ENCODE measurements around the gene MST1R.
"Not testable (repeated sequence)": the region's sequence is repeated elsewhere in the genome, so short reads cannot be mapped to it uniquely, and the experiment has no call there.

MST1R gene

DNA sequence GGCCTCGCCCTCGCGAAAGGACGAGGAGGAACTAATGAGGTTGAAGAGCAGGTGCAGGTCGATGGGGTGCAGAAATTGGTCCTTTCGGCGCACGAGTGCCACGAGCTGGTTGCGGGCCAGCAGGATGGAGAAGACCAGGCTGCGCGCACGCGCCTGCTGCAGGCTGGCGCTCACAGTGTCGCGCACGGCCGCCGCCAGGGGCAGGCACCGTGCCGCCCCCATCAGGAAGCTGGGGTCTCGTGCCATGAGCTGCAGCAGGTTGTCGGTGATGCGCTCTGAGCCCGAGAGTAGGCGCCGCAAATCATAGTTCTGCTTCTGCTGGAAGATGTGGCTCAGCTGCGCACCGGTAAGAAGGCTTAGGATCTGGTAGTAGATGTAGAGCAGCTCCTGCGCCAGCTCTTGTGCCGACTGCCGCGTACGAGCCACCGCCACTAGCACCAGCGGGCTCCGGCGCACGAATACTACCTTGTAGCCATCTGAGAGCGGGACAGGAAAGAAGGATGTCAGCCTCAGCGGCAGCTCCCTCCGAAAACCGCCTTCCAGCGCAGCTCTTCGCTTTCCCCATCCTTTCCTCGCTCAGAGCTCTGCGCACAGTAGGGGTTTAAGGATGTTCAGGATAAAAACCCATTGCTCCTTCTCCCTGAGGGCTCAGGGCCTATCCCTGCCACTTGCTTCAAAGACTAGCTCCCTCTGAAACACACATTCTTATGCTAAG is 6.9 kb upstream of the MST1R start:
- DNase-seq: no peak

DNA sequence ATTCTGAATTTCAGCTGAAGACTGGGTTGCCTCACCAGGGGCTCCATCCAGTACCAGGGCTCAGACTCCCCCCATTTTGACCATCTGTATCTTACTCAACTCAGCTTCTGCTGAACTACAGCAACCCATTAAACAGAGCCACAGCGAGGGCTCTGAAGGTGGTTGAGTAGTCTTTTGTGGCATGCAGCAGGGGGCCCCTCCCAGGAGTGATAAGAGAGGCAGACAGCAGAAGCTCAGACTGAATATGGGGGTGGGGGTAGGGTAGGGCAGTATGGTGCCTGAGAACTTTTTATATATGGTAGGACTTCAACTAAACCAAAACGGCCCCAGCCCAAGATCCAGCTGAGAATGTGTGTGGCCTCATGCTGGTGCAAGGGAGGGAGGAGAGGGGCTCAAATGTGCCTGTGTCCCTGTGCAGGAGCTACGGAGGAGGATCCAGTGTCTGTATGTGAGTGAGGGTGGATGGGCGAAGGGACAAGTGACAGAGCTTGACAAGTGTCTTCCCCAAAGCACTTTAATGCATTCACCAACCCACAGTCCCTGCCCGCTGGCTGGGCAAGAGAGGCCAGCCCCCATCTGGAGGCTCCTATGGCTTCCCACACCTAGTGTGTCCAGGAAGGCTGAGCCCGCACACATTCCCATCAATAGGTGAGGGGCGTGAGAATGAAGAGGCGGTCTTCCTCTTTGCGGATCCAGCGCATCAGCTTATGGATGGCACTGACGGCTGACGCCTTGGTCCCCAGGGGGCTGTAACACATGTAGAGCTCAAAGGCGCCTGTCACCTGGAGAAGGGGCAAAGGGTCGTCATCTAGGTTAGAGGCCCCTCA is 4.9 kb upstream of the MST1R start:
- DNase-seq: no peak

DNA sequence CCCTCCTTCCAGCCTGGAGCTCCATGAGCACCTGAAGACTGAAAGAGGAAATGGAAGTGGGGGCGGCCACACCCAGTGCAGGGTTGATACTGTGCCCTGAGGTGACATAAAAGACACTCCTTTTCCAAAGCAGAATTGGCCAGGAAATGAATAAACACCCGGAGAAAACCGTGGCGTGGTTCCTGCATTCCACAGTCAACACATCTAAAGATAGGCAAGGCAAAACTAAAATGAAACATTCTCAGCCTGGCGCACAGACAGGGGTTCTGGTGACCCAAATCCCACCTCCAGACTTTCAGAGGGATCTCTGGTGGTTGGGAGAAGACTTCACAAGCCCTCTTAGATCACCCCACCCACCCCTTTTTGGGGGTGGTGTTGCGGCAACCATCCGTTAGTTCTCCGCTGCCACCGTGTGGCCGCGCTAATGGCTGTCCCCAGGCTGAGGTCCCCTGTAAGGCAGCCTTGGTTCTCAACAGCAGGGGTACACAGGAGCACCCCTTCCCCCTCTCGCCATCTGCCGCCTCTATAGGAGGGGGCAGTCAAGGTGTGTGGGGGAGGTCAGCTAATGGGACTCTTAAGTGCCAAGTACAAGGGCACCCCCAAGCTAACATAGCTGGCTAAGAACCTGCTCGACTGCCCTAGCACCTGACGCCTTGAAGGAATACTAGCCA is 2.5 kb upstream of the MST1R start:
- DNase-seq: no peak

DNA sequence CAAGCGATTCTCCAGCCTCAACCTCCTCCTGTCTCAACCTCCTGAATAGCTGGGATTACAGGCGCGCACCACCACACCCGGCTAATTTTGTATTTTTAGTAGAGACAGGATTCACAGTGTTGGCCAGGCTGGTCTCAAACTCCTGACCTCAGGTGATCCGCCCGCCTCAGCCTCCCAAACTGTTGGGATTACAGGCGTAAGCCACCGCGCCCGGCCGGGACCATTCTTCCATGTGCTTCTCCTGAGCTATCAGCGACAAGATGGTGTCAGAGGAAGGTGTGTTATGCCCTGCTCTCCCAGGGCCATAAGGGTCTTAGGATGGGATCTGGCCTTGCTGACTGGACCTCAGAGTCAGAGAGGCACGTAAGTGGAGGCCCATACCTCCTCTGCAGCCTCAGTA is 775 bp upstream of the MST1R start:
- not testable (repeated sequence) for DNase-seq

DNA sequence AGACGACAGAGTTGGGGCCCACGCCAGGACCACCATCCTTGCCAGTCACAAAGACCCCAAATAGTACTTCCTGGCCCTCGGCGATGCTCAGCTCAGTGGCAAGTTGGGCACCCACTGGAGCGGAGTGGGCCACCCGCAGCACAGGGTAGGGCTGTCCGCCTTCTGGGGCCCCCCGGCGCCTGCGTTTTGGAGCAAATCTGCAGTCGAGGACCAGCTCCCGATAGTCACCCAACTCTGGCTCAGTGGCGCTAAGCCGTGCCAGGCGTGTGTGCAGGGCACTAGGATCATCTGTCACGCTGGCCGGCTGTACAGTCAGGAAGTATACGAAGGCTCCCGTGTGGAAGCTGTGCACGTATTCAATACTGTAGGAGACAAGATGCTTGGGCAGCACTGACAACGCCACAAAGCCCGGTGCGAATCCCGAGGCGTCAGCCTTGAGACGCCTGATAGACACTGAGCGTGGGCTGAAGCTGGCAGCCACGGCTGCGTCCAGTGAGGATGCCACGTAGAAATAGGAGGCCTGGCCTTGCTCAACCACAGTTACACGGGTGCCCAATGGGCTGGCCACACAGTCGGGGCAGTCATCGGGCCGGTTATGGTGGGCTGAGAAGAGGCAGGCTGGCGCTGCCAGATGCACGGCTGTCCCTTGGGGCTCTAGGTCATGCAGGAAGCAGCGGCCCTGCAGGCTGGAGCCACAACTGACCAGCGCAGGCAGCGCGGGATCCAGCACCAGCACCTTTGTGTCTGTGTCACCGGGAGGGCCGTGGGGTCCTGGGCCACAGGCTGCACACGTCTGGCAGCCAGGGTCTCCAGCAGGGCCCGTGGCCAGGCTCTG is 945 bp downstream of the MST1R start:
- DNase-seq: no peak

DNA sequence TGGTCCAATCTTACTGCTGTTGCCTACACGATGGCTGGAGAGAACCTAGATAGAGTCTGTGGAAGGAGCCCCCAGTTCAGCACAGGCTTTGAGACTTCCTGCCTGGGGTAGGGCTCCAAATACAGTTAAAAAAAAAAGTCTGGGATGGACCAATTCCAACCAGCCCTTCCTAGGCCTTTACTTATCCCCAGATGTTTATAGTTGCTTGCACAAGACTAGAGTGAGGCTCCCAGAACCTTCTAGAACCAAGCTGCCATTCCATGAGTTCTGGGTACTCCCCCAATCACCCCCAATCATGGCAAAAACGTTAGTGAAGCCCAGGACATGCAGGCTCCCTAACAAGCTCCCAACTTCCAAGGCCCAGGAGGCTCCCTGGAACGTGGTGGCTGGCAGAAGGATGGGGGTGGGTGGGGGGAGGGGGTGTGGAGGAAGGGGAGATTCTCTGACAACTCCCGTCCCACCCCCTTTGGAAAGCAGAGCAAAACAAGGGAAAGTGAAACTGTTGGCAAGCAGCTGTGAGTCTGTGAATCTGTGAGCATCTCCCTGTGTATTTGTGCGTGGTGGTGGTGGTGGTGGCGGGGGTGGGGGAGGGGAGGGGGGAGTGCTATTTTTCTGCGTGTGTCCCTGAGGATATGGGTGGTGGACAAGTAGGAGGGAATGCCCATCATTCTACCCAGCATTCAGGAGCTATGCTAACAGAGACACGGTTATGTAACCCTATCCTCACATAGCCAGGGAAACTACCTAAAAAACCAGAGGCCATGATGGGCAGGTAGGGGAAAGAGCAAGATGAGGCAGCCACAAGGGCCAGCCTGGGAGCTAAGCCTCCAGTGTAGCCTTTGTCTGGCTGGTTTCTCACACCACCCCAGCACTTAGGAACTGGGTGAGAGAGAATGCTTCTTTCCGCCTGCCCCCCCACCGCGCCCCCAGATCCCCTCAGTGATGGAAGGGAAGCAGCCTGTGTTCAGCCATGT is 2.0 kb downstream of the MST1R start:
- DNase-seq: no peak

DNA sequence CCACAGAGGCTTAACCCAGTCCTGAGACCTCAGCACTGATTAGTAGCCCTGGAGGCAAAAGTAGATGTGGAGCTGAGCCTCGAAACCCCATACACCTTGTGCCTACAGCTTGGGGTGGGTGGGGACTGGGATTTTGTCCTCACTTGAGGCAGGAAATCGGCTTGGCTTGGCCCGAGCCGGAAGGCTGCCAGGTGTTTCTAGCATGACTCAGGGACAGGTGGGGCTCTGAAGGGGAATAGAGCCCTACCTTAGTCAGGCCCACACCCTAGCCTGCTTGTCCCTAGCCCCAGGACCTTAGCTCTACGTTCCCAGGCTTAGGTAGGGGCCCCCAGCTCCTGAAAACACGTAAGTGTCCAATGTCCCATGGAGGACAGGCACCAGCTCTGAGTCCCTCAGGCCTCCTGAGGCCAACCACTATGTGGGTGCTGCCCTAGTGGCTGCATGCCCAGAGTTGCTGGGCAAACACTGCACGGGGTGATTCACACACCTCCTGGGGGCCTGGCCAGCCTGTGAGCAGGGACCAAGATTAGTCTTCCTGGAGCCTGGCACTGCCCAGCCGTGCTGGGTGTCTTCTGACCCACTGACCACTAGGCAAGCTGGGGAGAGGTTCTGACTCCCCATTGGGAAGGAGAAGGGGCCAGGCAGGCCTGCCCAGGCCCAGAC is 3.1 kb downstream of the MST1R start:
- no peak for DNase-seq

DNA sequence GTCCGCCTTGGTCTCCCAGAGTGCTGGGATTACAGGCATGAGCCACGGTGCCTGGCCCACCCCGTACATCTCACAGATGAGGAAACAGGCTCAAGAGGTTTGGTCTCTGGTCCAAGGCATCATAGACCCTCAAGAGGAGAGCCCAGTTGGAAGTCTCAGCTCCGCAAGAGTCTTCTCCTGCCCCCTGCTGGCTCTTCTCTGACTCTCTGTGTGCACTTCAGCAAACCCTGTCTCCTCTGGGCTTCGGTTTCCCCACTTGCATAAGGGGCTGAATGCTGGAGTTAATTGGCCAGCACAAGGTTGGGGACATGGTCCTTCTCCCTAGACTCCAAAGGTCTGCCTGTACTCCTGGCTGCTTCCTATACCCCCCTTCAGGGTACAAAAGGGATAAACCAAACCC is 3.9 kb downstream of the MST1R start:
- no peak for DNase-seq

DNA sequence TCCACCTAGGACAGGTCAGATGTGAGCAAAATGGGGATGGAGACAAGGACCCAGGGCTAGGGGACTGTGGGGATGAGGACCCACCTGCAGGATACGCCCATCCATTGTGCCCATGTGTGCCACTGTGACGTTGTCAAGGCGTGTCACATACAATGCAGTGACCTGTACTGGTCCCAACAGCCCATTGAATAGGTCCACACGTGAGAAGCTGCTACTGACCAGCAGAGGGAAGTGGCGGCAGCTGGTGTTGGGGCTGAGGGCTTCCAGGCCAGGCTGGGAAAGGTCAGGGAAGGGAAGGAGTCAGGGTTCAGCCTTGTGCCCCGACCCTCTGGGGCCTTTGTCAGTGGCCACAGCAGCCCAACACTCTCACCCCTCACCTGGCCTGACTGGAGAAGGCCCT is 4.7 kb downstream of the MST1R start:
- DNase-seq: no peak

DNA sequence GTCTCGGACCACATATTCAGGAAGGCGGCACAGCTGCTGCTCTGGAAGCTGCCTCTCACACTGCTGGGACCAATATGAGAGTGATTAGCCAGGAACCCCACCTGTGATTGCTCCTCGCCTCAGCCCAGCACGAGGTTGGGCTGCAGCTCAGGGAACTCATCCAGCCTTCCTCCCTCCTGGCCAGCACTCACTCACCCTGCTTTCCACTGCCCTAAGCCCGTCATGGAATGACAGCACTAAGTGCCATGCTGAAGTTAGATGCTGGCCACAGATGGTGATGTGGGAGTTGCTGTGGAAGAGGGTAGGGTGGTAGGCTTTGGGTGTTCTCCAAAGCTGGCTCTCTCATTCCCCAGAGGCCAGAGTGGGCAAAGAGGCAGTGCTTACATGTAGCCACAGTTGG is 7.3 kb downstream of the MST1R start:
- no peak for DNase-seq

DNA sequence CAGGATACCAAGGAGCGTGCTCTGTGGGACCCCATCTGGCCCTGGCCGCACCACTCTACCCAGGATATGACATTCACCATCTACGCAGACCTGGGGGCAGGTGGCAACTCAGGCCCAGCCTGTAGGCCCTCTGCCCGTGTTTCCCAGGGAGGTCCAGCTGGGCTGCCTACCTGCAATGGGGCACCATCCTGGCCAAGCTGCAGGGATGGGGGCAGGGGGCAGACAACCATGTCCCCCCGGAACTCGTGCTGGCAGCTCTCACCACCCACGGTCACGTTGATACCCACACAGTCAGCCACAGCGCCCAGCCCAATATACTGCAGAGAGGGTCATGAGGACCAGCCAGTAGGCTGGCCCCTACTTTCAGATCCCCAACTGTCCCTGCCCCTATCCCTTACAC is 7.9 kb downstream of the MST1R start:
- no peak for DNase-seq

DNA sequence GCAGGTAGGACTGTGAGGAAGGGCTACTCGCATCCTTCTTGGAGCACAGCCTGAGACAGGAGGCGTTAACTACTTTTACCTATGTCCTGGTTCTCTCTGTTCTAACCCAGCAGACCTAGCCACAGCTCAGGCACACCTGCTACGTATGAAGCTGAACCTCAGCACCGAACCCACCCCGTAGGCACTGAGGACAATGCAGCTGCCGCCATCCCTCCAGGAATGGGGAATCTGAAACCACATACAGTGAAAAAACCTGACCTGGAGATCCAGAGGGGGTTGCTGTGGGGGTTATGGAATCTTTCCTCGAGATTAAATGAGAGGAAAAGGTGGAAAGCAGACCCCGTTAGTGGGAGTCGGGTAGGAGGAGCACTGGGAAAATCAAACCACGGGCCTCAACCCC is 14.4 kb downstream of the MST1R start:
- no peak for DNase-seq

DNA sequence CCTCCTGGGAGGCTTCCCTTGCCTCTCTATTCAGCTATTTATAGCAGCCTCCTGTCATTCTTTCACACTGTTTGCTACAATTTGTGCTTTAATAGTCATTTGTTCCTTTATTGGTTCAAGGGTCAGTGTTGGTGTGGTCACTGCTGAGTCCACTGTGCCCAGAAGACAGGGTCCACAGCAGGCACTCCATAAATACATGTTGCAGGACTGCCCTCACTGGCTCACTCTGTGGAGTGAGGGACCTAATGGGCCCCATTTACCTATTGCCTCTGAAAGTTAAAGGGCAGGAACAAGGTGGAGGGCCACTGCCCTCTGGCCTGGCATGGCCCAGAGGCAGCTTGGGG is 16.8 kb downstream of the MST1R start:
- DNase-seq: no peak

DNA sequence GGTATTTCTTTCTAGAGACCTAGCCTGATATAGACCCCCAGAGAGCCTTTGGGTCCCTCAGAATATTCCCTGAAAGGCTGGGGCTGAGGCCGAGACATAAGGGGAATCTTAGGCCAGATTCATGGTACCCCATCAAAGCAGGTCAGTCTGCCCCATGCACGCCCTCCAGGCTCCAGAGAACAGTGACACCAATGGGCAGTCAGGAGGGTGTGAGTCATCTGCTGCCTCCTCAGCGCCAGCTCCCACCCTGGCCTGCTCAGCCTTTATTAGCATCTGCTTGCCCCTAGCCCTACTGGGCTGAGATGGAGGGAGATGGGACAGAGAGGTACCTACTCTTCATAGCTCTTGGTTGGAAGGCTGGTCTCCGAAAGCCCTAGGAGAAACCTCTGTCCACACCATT is 19.7 kb downstream of the MST1R start:
- DNase-seq: no peak

DNA sequence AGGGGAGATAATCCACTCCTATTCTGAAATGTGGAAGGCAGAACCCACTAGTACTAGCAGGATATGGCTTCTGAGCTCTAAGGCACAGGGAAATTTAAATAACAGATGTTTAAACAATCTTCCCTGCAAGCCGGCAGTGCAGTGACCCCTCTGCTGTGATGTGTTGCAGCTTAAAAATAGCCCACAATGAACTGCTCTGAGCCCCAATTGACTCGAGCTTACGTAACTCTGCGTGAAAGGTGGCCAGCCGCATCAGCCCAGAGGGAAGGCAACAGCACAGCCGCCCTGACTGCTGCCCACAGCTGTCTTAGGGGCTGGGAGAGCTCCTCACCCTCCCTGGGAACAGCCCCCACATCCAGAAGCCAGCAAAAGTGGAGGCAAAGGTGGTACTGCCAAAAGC is 21.5 kb downstream of the MST1R start:
- DNase-seq: no peak

DNA sequence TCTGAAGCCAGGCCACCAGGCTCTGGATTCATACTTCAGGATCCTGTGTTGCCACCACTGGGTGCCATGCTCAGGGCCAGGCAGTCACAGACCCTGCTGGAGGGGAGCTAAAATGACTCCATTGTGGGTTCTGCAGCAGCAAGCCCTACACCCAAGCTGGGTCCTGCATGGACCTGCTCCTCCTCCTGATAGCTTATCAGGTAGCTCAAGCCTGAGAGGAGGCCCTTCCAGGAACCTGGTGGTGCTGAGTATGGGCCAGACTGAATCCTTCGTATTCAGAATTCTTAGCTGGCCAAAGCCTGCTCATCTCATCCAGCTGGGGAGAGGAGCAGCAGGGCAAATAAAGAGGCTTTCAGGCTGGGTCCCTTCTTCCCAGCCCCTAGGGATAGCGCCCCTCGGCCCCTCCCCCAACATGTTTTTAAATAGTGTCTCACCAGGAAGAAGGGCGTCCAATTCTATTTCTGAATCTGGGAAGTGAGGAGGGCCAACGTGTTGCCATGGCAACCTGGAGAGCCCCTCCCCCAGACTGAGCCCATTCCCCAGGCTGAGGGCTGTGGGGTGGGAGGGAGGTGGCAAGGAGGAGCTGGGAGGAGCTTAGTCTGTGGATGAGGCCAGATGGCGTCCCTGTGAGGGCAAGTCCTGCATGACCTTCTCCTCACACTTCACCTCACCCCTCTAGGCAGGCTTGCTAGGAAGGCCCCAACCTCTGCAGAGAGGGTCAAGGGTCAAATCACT is 22.9 kb downstream of the MST1R start:
- DNase-seq: no peak

DNA sequence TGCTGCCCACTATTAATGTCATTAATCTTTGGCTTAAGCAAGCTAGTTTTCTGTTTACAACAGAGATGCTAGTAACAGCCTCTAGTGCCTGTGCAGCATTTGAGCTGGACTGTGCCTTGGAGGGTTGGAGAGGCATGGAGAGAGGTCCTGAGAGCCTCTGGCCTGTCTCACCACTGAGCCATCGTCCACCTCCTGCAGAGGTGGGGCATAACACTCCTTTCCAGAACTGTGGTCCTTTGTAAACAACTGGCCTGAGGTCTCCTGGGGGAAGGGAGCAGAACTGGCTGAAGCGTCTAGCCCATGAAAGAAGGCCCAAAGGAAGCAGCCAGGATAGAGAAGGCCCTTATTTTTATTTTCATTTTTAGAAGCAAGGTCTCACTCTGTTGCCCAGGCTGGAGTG is 24.0 kb downstream of the MST1R start:
- DNase-seq: no peak

DNA sequence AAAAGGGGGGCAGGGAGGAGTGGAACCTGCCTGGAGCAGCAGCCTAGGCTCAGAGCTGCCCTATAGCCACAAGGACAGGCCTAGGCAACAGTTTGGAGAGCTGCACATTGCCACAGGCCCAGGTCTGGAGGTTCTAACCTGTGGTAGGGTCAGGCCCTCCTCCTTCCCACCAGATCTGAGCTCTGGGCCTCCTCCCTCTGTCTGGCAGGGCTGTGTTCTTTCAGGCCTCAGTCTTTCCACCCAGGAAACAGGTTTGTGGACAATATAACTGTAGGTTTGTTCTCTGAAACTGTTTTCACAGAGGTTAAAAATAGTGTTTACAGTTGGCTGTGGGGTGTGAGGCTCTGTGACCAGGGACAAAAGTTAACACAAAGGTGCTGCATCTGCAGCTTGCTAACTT is 25.0 kb downstream of the MST1R start:
- no peak for DNase-seq

DNA sequence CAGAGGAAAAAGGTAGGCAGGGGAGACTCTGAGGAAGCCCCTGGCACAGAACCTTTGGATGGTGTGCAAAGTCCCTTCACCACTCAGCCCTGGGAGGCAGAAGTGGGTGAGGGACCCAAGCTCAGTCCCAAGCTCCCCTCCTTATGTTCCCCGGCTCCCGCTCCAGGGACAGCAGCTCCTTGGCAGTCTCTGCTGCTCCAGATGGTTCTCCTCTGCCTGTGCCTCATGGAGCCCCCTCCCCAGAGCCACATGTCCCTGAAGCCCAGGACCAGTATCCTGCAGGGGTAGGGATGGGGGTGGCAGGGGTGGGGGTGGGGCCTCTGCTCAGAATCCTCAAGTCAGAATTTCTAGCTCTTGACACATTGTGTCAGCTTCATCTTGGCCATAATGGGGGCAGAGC is 26.0 kb downstream of the MST1R start:
- no peak for DNase-seq

DNA sequence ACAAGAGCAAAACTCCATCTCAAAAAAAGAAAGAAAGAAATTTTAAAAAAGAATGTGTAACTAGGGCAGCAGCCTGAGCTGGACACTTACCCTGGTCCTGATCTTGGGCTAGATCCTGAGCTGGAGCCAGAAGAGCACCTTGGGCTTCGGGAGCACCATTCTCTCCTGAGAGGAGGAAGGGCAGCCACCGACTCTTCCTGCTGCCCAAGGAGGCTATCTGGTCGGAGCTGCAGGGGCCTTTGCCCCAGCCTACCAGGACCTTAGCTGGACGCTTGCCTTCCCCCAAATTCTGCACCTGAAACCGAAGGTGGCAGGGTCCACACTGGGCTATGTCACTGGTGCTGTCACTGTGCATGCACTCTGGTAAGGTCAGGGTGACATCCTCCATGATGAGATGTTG is 27.1 kb downstream of the MST1R start:
- DNase-seq: no peak

DNA sequence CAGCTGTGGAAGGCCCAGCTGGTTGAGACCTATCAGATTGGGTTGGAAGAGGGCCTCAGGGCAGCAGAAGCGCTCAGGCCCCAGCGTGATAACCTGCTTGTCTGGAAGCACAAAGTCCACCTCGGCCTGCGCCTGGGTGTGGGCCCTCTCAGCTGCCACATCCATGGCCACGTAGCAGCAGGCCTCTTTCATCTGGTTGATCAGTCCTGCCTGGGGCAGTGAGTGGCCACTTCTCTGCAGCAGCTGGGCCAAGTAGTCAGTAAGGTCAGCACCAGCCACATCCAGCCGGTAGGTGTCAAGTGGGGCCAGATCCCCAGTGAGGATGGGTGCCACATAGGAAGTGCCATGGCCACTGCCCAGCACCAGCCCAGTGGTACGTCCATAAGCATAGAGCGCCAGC is 30.1 kb downstream of the MST1R start:
- DNase-seq: no peak

Data from NCI-H748 treated with DMSO at 0.1 percent for 48 hours (cell line).